Measurements from ENCODE around the gene PRCP.

Gene PRCP

DNA sequence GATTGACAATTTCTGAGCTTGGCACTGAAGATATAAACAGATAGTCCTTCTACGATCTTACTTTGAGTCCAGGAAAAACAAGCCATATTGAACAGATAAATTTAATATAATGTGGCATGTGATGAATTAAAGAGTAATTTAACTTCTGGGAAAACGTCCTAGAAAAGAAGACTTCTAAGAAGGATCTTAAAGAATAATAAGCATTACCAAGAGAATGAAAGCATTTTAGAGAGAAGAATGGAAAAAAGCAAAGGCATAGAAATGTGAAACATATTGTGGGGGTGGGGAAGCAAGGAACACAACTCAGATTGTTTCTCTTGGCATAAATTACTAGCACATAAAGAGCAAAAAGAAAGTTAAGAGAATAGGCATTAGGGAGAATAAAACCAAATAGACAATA lies 6.7 kb upstream of the PRCP start:
- DNase-seq (ENCODE audit: low read depth in 3 of 3), result no peak

DNA sequence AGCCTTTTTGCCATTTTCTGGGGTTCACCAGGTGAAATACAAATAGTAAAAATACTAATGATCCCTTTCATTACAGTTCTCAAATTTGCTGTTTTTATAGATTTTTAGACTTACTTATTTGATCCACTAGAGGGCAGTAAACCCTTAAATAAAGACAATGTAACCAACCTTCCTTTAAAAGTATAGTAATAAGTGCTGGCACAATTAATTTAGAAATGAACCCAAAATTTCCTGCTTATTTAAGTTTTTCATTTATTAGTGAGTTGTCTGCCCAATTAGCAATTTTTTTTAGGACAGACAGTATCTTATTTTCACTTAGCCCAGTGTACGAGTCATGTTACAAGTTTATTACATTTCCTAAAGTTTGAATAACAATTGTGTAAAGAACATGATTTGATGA lies 6.0 kb upstream of the PRCP start:
- DNase-seq (ENCODE audit: low read depth in 3 of 3), result no peak

DNA sequence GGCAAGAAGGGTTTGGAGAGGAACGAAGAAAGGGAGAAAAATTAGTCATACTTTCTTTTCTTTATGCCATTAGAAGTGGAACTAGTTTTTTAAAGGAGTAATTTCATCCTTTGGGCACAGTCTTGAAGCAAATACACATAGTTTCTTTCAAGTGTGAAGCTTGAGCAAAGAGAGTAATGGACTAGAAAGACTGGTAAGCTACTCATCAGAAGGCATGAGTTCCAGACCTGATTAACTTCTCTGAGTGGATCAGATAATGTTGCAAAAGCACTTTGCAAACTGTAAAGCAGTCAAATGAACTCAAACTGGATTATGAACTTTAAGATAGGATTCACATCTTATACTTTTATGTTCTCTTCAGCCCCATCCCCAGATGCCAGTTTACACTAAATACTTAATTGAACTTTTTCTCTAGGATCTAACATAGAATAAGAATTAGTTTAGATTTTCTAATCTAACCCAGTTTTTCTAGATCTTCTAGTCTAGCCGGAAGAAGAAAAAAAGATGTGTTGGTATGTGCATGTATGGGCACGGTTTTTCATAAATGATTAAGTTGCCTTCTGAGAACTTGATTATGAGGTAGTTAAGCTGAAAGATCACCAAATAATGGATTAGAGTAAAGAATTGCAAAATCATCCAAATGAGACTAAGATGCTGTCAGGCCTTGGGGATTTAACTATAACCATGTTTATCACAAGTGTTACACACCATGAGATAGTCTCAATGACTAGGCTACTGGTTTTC lies 3.8 kb upstream of the PRCP start:
- DNase-seq (ENCODE audit: low read depth in 3 of 3), result no peak

DNA sequence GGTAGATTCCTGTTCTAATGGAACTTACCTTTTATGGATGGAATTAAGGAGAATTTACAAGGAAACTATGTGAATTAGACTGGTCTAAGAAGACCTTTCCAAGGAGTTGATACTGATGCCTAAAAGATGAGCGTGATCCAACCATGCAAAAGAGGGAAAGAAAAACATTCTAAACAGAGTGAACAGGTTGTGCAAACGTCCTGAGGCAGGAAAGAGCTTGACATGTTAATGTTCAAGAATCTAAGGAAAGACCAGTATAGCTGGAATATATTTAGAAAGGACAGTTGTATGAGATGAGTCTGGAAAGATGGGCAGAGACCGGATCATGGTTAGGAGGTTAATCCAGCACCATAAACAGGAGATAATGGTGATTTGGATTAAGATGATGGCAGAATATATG lies 2.6 kb upstream of the PRCP start:
- no peak for DNase-seq (ENCODE audit: low read depth in 3 of 3)

DNA sequence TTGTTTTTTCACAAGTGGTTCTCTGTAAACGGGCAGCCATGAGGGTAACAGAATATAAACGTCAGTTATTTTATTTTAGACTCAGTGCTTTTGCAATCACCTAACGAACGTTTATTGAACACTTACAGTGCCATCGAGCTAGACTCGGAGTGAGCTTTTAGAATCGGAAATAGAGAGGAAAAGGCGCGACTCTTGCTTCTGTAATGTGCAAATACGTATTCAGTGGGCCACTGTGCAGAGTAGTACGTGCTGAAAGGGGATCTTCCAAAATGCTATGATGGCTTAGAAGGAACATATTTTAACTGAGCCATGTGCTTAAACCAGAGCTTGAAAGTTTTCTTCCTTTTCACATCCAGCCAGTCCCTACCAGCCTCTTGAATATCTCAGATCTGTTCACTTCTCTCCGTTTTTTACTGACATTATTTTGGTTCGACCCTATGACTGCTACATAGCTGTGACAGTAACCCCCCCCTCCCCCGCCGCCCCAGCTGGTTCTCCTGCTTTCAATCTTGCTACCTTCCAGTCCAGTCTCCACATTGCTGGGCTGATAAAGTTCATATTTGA lies 1.8 kb upstream of the PRCP start:
- no peak for DNase-seq (ENCODE audit: low read depth in 3 of 3)

DNA sequence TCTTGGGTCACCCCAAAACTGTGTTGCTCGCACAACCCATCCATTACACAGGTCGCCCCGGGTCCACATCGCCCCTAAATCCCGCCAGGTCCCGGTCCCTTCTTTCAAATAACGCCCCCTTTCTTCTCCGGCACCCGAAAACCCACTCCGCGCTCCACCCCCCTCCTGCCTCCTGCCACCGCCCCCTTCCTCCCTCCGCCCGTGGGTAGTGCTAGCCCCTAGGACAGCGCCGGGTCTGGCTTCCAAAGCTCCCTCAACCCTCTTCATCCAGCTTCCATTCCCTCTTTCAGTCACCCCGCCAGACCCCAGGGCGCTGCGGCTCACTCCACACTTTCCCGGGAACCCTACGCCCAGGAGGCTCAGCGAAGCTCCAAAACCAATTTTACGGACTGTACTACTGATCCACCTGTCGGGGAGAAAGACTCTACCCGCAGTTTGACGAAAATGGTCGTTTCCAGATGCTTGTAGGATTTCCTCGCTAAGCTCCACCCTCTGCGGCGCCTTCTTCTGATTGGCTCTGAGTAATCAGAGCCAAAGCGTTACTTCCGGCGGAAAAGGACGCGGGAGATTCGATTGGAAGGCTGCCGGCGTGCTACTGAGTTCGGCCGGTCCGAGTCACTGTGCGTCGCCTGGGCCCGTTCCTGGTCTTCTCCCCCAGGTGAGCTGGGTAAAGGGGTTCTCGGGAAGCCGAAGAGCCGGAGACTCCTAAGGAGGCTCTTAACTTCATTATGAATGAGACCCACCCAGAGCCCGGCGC lies 1.1 kb upstream of the PRCP start, which contains the start of gene DDIAS:
Gene DDIAS (plus strand): TSS at position 572 of the 757 bp plus-strand sequence. CDS start 13,003 bp downstream, outside the sequence.
- DNase-seq (ENCODE audit: low read depth in 3 of 3), result peak; percentile 71 to 85 (median 84)

DNA sequence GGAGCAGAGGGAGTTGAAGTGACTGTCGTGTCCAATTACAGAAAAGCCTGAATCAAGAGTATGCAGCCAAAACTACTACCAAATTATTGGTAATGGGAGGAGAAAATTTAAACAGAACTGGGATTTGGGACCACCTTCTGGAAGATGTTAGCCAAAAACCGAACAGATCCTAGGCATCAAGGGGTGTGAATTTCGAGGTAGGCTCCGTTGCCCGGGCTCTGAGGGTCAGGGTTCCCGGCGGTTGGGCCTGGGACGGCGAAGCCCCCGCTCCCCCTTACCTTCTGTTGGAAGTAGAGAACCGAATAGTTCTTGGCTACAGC lies 313 bp downstream of the PRCP start:
- DNase-seq (ENCODE audit: low read depth in 3 of 3), result no peak

DNA sequence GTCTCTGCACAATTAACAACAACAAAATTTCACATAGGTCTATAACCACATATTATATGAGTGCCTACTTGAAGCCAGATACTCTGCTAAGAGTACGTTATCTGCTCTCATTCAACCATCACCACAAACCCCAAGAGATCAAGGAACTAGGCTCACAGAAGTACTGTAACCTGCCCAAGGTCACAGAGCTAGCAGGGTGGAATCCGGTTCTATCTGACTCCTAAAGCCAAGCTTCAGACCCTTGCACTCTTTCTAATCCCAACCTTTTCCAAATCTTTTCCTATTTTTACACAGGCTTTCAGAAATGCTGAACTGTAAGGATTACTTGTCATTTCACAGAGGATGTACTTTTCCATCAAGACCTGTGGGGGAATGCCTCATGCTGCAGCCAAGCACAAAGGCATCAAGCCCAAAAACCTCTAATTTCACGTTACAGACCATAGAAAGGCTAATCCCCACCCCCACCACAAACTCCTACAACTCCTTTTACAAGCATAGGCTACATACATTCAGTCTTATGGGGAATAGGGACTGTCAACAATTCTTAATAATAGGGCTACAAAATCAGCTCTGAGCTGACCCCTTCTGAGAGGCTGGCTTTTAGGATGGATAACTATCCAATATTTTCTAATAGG lies 927 bp downstream of the PRCP start:
- no peak for DNase-seq (ENCODE audit: low read depth in 3 of 3)

DNA sequence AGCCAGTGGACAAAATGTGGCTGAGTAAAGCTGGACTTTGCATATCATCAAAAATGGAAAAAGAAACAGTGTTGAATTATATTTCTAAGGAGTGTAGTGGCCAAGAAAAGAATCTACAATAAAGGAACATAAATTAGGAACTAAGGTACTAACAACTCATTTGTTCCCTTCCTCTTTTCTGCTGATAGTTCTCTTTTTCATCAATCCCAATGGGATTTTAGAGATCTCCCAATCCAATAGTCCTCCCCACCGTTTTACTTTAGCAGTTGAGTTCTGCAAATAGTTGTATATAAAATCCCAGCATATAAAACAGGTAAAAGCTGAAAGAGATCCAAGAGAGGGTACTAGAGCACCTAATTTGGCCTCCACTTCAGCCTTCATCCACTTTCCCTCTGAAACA lies 2.0 kb downstream of the PRCP start:
- DNase-seq (ENCODE audit: low read depth in 3 of 3), result no peak

DNA sequence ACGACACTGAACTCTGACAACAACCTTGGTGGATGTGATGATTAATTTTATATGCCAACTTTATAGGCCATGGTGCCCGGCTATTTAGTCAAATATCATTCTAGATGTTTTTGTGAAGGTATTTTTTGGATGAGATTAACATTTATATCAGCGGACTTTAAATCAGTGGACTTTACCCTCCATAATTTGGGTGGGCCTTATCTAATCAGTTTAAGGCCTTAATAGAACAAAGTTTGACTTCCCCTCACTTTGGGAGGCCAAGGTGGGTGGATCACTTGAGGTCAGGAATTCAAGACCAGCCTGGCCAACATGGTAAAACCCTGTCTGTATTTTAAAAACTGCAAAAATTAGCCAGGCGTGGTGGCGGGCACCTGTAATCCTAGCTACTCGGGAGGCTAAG lies 4.0 kb downstream of the PRCP start:
- DNase-seq (ENCODE audit: low read depth in 3 of 3), result no peak

DNA sequence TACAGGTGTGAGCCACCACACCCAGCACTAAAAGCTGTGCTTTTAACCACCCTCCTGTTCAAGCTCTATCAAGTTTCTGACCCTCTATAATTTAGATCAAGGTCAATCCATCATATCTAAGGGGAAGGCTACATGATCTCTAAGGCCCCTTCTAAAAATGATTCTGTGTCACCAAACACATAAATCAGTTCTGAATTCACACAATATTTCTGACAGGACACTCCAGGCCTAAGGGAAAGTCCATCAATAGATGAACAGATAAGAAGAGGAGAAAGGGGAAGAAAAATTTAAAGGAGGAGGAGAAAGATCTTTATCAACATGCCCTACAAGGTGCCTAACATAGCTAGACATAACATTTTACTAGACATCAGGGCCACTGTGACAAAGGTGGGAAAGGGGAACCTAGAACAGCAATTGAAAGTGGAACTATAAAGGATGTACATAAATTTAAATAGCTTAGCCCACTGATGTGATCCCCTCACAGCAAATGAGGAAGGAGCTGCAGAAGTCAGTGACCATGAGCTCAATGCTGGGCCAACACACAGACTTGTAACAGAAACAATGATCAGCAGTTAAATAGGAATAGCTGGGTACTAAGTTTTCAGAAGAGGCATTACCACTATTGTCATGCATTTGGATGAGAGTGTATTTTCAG lies 4.7 kb downstream of the PRCP start:
- no peak for DNase-seq (ENCODE audit: low read depth in 3 of 3)

DNA sequence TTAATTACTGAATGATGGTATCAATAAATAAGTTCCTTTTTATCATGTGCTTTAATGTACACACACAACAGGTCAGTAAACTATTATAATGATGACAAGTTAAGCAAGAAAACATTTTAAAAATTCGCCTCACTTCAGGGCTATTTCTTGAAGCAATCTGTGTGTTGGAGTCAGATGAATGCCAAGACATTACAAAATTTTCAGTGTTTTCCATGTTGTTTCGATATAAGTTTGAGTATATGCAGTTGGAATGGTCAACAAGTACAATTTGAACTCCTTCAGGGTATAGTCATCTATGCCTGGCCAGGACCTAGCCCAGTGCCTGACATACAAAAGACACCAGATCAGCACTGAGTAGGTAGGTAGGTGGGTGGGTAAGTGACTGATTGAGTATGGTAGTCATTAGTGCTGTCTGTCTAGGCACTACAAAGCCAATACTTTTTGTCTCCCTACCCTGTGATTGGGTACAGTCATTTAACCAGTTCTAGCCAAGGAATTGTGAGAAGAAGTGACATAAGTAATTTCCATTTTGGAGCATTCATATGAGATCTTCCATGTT lies 7.5 kb downstream of the PRCP start:
- DNase-seq (ENCODE audit: low read depth in 3 of 3), result no peak

DNA sequence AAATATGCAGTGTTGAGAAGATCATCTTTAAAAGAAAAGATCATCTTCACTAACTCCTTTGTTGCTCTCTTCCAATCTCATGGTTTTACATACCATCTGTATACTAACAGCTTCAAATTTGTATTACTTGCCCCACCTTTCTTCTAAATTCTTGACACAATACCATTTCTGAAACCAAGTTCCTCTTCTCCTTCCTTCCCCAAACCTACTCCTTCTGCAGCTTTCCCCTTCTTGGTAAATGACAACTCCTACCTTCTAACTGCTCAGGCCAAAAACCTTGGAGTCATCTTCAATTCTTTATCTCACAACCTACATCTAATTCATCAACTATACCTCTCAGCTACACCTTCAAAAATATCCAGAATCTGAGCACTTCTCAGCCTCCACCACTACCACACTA lies 9.3 kb downstream of the PRCP start:
- DNase-seq (ENCODE audit: low read depth in 3 of 3), result no peak

DNA sequence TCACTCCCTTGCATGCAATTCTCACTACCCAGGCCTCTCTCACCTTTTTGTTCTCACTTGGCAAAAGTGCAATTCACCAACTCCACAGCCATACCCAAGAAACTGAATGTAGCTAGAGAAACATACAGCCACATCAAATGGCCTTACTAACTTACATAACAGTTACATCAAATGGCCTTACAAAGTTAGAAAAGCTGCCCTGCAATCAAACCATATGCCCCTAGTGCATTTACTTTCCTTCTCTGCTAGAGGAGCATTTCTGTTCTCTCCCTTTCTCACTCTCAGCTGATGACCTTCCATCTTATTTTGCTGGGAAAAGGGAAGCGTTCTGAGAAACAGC lies 10.3 kb downstream of the PRCP start:
- no peak for DNase-seq (ENCODE audit: low read depth in 3 of 3)

DNA sequence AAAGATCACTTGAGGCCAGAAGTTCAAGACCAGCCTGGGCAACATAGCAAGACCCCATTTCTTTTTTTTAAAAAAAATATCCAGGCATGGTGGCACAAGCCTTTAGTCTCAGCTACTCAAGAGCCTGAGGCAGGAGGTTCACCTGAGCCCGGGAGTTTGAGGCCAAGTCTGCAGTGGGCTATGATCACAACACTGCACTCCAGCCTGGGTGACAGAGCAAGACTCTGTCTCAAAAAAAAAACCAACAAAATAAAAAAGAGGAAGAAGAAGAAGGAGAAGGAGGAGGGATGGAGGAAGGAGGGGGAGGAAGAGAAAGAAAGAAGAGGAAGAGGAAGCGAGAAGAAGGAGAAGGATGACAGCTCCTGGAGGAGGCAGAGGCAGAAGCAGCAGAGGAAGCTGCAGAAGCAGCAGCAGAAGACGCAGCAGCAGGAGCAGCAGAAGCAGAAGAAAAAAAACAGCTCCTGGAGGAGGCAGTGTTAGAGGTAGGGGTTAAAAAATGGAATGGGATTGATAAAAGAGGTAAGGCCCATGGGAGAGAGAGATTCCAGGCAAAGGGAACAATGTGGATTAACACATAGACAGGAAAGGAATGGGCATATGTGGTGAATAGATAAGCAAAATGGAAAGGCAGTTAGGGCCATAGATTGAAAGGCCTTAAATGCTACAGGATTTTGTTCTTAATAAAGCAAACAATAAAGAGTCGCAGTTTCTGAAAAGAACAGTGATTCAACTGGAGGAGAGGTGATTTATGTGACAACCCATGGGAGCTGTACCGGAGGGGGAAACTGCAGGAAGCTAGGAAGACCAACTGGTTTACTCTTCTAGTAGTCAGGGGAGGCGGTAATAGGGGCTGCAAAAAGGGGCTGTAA lies 10.9 kb downstream of the PRCP start:
- no peak for DNase-seq (ENCODE audit: low read depth in 3 of 3)

DNA sequence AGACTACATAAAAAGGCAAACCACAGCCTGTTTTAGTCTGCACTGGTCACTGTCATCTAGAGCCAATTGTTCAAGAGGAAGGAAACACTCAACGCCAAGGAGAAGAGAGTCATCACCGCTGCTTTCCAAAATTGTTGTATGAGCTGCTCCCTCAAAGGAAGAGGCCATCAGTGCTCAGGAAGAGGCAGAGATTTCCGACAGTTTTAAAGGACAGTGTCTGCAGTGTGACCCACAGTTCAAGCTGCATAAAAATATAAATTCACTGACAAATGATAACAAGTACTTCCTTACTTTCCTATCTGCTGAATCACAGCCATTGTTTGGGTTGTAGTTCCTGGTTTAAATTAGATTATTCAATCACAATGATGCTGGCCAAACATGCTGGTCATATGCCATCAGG lies 16.4 kb downstream of the PRCP start:
- no peak for DNase-seq (ENCODE audit: low read depth in 3 of 3)

DNA sequence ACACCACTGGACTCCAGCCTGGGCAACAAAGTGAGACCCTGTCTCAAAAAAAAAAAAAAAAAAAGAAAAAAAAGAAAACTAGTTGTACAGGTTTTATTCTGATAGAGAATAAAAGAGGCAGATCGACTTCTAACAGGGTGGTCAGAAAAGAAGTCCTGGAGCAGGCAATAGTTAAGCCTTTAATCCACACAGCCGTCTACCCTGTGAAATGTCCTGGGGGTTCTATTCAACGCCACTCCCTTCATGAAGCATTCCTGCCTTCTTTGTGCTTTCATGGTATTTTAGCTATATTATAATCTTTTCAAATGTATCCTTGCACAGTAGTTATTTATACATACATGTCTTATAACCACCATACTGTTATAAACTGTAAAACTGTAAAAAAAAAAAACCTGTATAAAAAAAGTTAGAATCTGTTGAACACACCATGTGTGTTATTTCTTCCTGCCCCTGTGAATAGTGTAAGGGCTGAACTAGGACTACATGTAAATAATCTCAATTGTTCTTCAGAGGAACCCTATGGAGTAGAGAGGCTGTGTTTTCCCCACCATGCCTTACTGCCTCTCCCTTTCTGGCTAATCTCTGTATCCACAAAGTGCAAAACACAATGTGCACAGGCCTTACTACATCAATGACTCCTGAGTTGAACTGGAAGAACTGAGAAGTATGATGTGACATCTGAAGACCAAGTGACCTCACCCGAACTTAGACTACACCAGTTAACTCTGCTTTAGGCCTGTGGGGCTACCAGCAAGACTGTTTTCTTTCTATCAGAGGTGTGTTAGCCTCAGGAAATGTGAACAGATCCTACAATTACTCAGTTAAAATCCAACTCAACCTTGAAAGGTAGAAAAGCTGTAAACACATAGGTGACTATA lies 25.3 kb downstream of the PRCP start:
- DNase-seq (ENCODE audit: low read depth in 3 of 3), result no peak

DNA sequence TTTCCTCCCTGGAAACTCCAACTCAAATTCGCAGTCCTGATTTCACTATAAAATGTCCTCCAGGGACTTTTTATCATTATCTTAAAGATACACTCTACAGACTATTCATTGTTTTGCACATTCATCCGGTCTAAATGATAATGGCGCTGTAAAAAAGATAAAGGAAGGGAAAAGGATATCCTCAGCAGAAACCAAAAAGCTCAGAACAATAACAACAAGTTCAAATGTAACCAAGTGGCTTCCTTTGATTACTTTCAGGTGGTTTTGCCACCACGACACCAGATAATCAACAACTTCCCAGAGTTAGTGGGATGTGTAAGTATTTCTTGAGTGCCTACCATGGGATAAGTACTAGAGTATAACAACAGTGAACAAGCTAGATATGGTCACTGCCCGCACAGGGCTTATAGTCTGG lies 26.3 kb downstream of the PRCP start:
- DNase-seq (ENCODE audit: low read depth in 3 of 3), result no peak

DNA sequence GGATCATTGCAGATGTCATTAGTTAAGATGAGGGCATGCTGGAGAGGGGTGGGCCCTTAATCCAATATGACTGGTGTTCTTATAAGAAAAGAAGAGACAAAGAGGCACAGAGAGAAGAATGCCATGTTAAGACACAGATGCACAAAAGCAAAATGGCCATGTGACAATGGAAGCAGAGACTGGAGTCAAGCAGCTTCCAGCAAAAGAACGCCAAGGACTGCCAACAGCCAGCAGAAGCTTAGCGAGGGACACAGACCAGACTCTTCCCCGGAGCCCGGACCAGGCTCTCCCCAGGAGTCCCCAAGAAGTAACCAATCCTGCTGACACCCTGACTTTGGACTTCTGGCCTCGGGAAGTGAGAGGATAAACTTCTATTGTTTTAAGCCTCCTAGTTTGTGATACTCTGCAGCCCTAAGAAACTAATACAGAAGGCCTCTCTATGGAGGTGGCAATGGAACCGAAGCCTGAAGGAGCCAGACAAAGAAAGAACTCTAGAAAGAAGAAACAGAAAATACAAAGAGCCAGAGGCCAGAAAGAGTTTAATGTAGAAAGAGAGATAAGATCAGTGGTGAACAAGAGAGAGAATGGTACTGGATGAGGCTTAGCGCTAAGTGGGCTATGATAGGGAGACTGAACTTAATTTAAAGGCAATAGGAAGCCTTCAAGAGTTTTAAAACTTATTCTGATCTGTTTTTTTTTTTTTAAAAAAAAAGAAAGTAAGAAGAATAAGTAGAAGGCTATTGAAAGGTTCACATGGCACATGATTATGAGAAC lies 27.7 kb downstream of the PRCP start:
- DNase-seq (ENCODE audit: low read depth in 3 of 3), result no peak

Data from stimulated activated CD4-positive, alpha-beta T cell treated with anti-CD3 and anti-CD28 coated beads, TNF-alpha, amount 100 ng/mL, for 4 hours (primary cell).